MM.1S (cell line): ENCODE measurements around the gene SH3PXD2A.

ENCODE experiments used
- DNase-seq: peaks from one replicate; pipeline ENCODE4 v3.0.0-alpha.2; 2015
- H2AFZ ChIP-seq: fragments of 300-600 bp; sonication (generic); 2 replicates; pipeline ENCODE4 v1.6.0; 2016; ENCODE audit warnings: antibody characterized with exemption, low read length
- H3F3A ChIP-seq: fragments of 300-600 bp; sonication (generic); 2 replicates; pipeline ENCODE4 v1.6.1; 2016; ENCODE audit warnings: mild to moderate bottlenecking, antibody characterized with exemption, low read length, moderate library complexity, mixed read lengths; ENCODE audit not compliant: insufficient read depth
- H3K27ac ChIP-seq: fragments of 300-600 bp; sonication (generic); 2 replicates; pipeline ENCODE4 v1.5.1; 2016; ENCODE audit warnings: mild to moderate bottlenecking, low read length
- H3K27me3 ChIP-seq: fragments of 300-600 bp; sonication (generic); replicated peaks from 2 replicates; pipeline ENCODE4 v1.6.0; 2016; ENCODE audit warnings: low read length; ENCODE audit not compliant: insufficient read depth
- H3K36me3 ChIP-seq: fragments of 300-600 bp; sonication (generic); replicated peaks from 2 replicates; pipeline ENCODE4 v1.6.1; 2016; ENCODE audit warnings: mild to moderate bottlenecking, low read length, mixed read lengths; ENCODE audit not compliant: insufficient read depth
- H3K4me1 ChIP-seq: fragments of 300-600 bp; sonication (generic); 2 replicates; pipeline ENCODE4 v1.6.1; 2016; ENCODE audit warnings: low read length, mixed read lengths
- H3K4me2 ChIP-seq: fragments of 300-600 bp; sonication (generic); 2 replicates; pipeline ENCODE4 v1.6.0; 2016; ENCODE audit warnings: low read depth, low read length
- H3K4me3 ChIP-seq: fragments of 300-600 bp; sonication (generic); 2 replicates; pipeline ENCODE4 v1.5.1; 2016; ENCODE audit warnings: low read length, mixed read lengths
- H3K79me2 ChIP-seq: fragments of 300-600 bp; sonication (generic); 2 replicates; pipeline ENCODE4 v1.6.1; 2016; ENCODE audit warnings: mixed run types, low read length, mixed read lengths
- H3K9ac ChIP-seq: fragments of 300-600 bp; sonication (generic); 2 replicates; pipeline ENCODE4 v1.6.1; 2016; ENCODE audit warnings: low read length, mixed read lengths
- H3K9me2 ChIP-seq: fragments of 300-600 bp; sonication (generic); replicated peaks from 2 replicates; pipeline ENCODE4 v1.6.1; 2016; ENCODE audit warnings: mild to moderate bottlenecking, low read length, mixed read lengths; ENCODE audit not compliant: insufficient read depth
- H3K9me3 ChIP-seq: fragments of 300-600 bp; sonication (generic); replicated peaks from 2 replicates; pipeline ENCODE4 v1.6.1; 2016; ENCODE audit warnings: mild to moderate bottlenecking, low read length, mixed read lengths; ENCODE audit not compliant: insufficient read depth
- H4K20me1 ChIP-seq: fragments of 300-600 bp; sonication (generic); 2 replicates; pipeline ENCODE4 v1.6.1; 2016; ENCODE audit warnings: mild to moderate bottlenecking, low read length, moderate library complexity, mixed read lengths; ENCODE audit not compliant: insufficient read depth
- CTCF ChIP-seq: fragments of 300-600 bp; sonication (generic); IDR thresholded peaks from 2 replicates; pipeline ENCODE4 v1.5.1; 2016; ENCODE audit warnings: antibody characterized with exemption, low read length, mixed read lengths
- EZH2 ChIP-seq: fragments of 300-600 bp; sonication (generic); optimal IDR thresholded peaks from 2 replicates; pipeline ENCODE3; 2017; ENCODE audit warnings: low read depth, mild to moderate bottlenecking, antibody characterized with exemption, low read length, mixed read lengths
- EZH2phosphoT487 ChIP-seq: fragments of 300-600 bp; sonication (generic); IDR thresholded peaks from 2 replicates; pipeline ENCODE4 v1.6.1; 2018; ENCODE audit warnings: antibody characterized with exemption, low read length

SH3PXD2A gene

GRCh38 chr10:103669944-103670343 lies 185.4 kb downstream of the SH3PXD2A start:
- H3K27me3 ChIP-seq, result no peaks in the 10 kb centered on the region
- no peaks in the 10 kb centered on the region for H3K9me3 ChIP-seq
- no peaks in the 10 kb centered on the region for H3K79me2 ChIP-seq
- no peak overlapping the region for H3K4me2 ChIP-seq
- no peaks in the 10 kb centered on the region for H3K4me1 ChIP-seq
- no peaks in the 10 kb centered on the region for H3K36me3 ChIP-seq
- H3K4me3 ChIP-seq, result no peak overlapping the region
- H3K27ac ChIP-seq, result no peak overlapping the region
- TF ChIP-seq EZH2 (no peak), CTCF (no peak), EZH2phosphoT487 (no peak)
- H3K9ac ChIP-seq, result no peak overlapping the region
- no peaks in the 10 kb centered on the region for H4K20me1 ChIP-seq
- H3K9me2 ChIP-seq, result no peaks in the 10 kb centered on the region
- no peak for DNase-seq
- H2AFZ ChIP-seq, result no peak overlapping the region
- no peaks in the 10 kb centered on the region for H3F3A ChIP-seq

- no peaks in the 10 kb centered on the region for H3K9me3 ChIP-seq
- no peaks in the 10 kb centered on the region for H3K79me2 ChIP-seq
- H3K9ac ChIP-seq, result no peak overlapping the region
- H3K4me2 ChIP-seq, result no peak overlapping the region
- H2AFZ ChIP-seq, result no peak overlapping the region
- no peaks in the 10 kb centered on the region for H4K20me1 ChIP-seq
- no peaks in the 10 kb centered on the region for H3K4me1 ChIP-seq
- no peak for DNase-seq
- no peaks in the 10 kb centered on the region for H3K27me3 ChIP-seq
- H3K27ac ChIP-seq, result no peak overlapping the region
- TF ChIP-seq EZH2 (no peak), EZH2phosphoT487 (no peak), CTCF (no peak)
- H3K4me3 ChIP-seq, result no peak overlapping the region
- no peaks in the 10 kb centered on the region for H3K36me3 ChIP-seq
- no peaks in the 10 kb centered on the region for H3F3A ChIP-seq
- no peaks in the 10 kb centered on the region for H3K9me2 ChIP-seq
These were observed 186.0 kb downstream of the SH3PXD2A start for GRCh38 chr10:103669243-103669929.

- Histone ChIP-seq H3K27ac (no peak overlapping the region), H3K27me3 (no peaks in the 10 kb centered on the region), H3K4me2 (no peak overlapping the region), H3K4me1 (no peaks in the 10 kb centered on the region), H3K9ac (no peak overlapping the region), H3K9me2 (no peaks in the 10 kb centered on the region), H3K9me3 (no peaks in the 10 kb centered on the region), H3K36me3 (no peaks in the 10 kb centered on the region), H3K79me2 (no peaks in the 10 kb centered on the region), H2AFZ (no peak overlapping the region), H3F3A (no peaks in the 10 kb centered on the region), H4K20me1 (no peaks in the 10 kb centered on the region), H3K4me3 (no peak overlapping the region)
- DNase-seq, result no peak
- no peak for TF ChIP-seq CTCF
- no peak for TF ChIP-seq EZH2
- TF ChIP-seq EZH2phosphoT487, result no peak
These were observed 186.8 kb downstream of the SH3PXD2A start for GRCh38 chr10:103668351-103669242.
